Measurements from ENCODE around the gene PRKN. TPM values are rescaled to one million over a fixed set of nuclear protein-coding genes. Genes with fewer than 3 reads are reported as not detected.

The PRKN gene
- total RNA-seq, 4 donors from 2014 or later = 4.5 to 12.3 (median 9.0) TPM

GRCh38 chr6:162230147-162230752, 497.3 kb downstream of the PRKN start:
- intact Hi-C loops (cut with DNase I; ENCODE audit: low total_unique reads) (no loop called here), in situ Hi-C loops (cut with MboI; ENCODE audit: low pct_ligation_motif_present in 1 of 4, low pct_unique_long_range_greater_than_20kb in 1 of 4, low sequenced_read_pairs in 3 of 4) (no loop called here)
- Histone ChIP-seq H3K4me1 (no peaks in the 10 kb centered on the region), H3K27ac (no peak overlapping the region), H3K9me3 (no peaks in the 10 kb centered on the region), H3K27me3 (no peaks in the 10 kb centered on the region), H3K4me3 (no peak overlapping the region), H3K36me3 (no peaks in the 10 kb centered on the region)
- TF ChIP-seq POLR2AphosphoS5 (IDR thresholded peaks at IDR 0.05) (no peak), EP300 (IDR thresholded peaks at IDR 0.05; ENCODE audit: low read depth) (no peak), CTCF (IDR thresholded peaks at IDR 0.05) (no peak), POLR2A (IDR thresholded peaks at IDR 0.05) (no peak)
- DNase-seq = no peak
- 42 to 64% methylated on average over 1 of the region's 1 CpG for WGBS, 2 donors (ENCODE audit: low coverage in 1 of 2)

- no peak overlapping the region for H3K4me3 ChIP-seq
- TF ChIP-seq POLR2AphosphoS5 (IDR thresholded peaks at IDR 0.05) = no peak
- no peak for TF ChIP-seq CTCF (IDR thresholded peaks at IDR 0.05)
- no peak for TF ChIP-seq POLR2A (IDR thresholded peaks at IDR 0.05)
- no peak for TF ChIP-seq EP300 (IDR thresholded peaks at IDR 0.05; ENCODE audit: low read depth)
- no peaks in the 10 kb centered on the region for H3K27me3 ChIP-seq
- in situ Hi-C loops (cut with MboI; ENCODE audit: low pct_ligation_motif_present in 1 of 4, low pct_unique_long_range_greater_than_20kb in 1 of 4, low sequenced_read_pairs in 3 of 4) (no loop called here), intact Hi-C loops (cut with DNase I; ENCODE audit: low total_unique reads) (no loop called here)
- no peaks in the 10 kb centered on the region for H3K4me1 ChIP-seq
- 80 to 100% methylated on average over 1 to 2 of the region's 2 CpGs for WGBS, 2 donors (ENCODE audit: low coverage in 1 of 2)
- no peaks in the 10 kb centered on the region for H3K9me3 ChIP-seq
- H3K36me3 ChIP-seq = no peaks in the 10 kb centered on the region
- no peak overlapping the region for H3K27ac ChIP-seq
- no peak for DNase-seq
These were observed 498.5 kb downstream of the PRKN start for GRCh38 chr6:162229093-162229492.

GRCh38 chr6:162226803-162227202, 500.8 kb downstream of the PRKN start:
- Histone ChIP-seq H3K4me3 (no peak overlapping the region), H3K27ac (no peak overlapping the region), H3K4me1 (no peaks in the 10 kb centered on the region), H3K9me3 (no peaks in the 10 kb centered on the region), H3K36me3 (no peaks in the 10 kb centered on the region), H3K27me3 (no peaks in the 10 kb centered on the region)
- TF ChIP-seq EP300 (IDR thresholded peaks at IDR 0.05; ENCODE audit: low read depth) (no peak), POLR2A (IDR thresholded peaks at IDR 0.05) (no peak), CTCF (IDR thresholded peaks at IDR 0.05) (no peak), POLR2AphosphoS5 (IDR thresholded peaks at IDR 0.05) (no peak)
- DNase-seq = no peak
- intact Hi-C loops (cut with DNase I; ENCODE audit: low total_unique reads) (no loop called here), in situ Hi-C loops (cut with MboI; ENCODE audit: low pct_ligation_motif_present in 1 of 4, low pct_unique_long_range_greater_than_20kb in 1 of 4, low sequenced_read_pairs in 3 of 4) (no loop called here)
- 95 to 97% methylated on average over 4 to 8 of the region's 8 CpGs for WGBS, 2 donors (ENCODE audit: low coverage in 1 of 2)

GRCh38 chr6:162222521-162222920, 505.0 kb downstream of the PRKN start:
- TF ChIP-seq CTCF (IDR thresholded peaks at IDR 0.05) = no peak
- TF ChIP-seq POLR2AphosphoS5 (IDR thresholded peaks at IDR 0.05) = no peak
- TF ChIP-seq EP300 (IDR thresholded peaks at IDR 0.05; ENCODE audit: low read depth) = no peak
- TF ChIP-seq POLR2A (IDR thresholded peaks at IDR 0.05) = no peak
- in situ Hi-C loops (cut with MboI; ENCODE audit: low pct_ligation_motif_present in 1 of 4, low pct_unique_long_range_greater_than_20kb in 1 of 4, low sequenced_read_pairs in 3 of 4) (no loop called here), intact Hi-C loops (cut with DNase I; ENCODE audit: low total_unique reads) (no loop called here)
- 88 to 93% methylated on average over 5 of the region's 5 CpGs for WGBS, 2 donors (ENCODE audit: low coverage in 1 of 2)
- no peak overlapping the region for H3K27ac ChIP-seq
- H3K36me3 ChIP-seq = no peaks in the 10 kb centered on the region
- no peaks in the 10 kb centered on the region for H3K9me3 ChIP-seq
- no peak overlapping the region for H3K4me3 ChIP-seq
- DNase-seq = no peak
- no peaks in the 10 kb centered on the region for H3K27me3 ChIP-seq
- no peaks in the 10 kb centered on the region for H3K4me1 ChIP-seq
